ENCODE data around the gene LTBP1. TPM values are rescaled to one million over a fixed set of nuclear protein-coding genes. Genes with fewer than 3 reads are reported as not detected.

LTBP1 gene
- total RNA-seq, 1 experiment from 2014 or later = 28.5 TPM

- Mint-ChIP-seq H3K27me3 (ENCODE audit: low read depth) (no peaks in the 10 kb centered on the region), H3K9me3 (no peaks in the 10 kb centered on the region), H3K4me3 (no peak overlapping the region), H3K27ac (no peak overlapping the region), H3K4me1 (no peaks in the 10 kb centered on the region), H3K36me3 (ENCODE audit: insufficient read depth in 1 of 3, low read depth in 3 of 3) (no peaks in the 10 kb centered on the region)
- Histone ChIP-seq H3K4me1 (ENCODE audit: insufficient read depth, low read length) (no peaks in the 10 kb centered on the region), H4K5ac (ENCODE audit: insufficient read length, low read depth, low read length) (no peak overlapping the region), H3K79me1 (ENCODE audit: insufficient read depth, low read depth, low read length, poor library complexity, severe bottlenecking) (no peaks in the 10 kb centered on the region), H2BK15ac (ENCODE audit: low read depth, low read length) (no peak overlapping the region), H3K56ac (ENCODE audit: insufficient read length, low read depth, low read length) (no peak overlapping the region), H4K20me1 (ENCODE audit: control insufficient read depth, insufficient read depth, insufficient read length) (no peaks in the 10 kb centered on the region), H3K4ac (ENCODE audit: low read depth, low read length) (no peak overlapping the region), H3K4me2 (ENCODE audit: insufficient read depth, insufficient read length, low read length) (no peak overlapping the region), H4K8ac (replicated peaks; ENCODE audit: insufficient read length, low read depth, low read length) (no peak overlapping the region), H2BK12ac (ENCODE audit: insufficient read length, low read depth, low read length) (no peak overlapping the region), H2BK20ac (ENCODE audit: low read depth, low read length, poor library complexity, severe bottlenecking) (no peak overlapping the region), H3K27me3 (ENCODE audit: insufficient read depth, low read length) (no peaks in the 10 kb centered on the region), H4K91ac (ENCODE audit: insufficient read length, low read depth, low read length) (no peak overlapping the region), H3K23me2 (ENCODE audit: insufficient read length, low read depth, low read length, poor library complexity, severe bottlenecking) (no peaks in the 10 kb centered on the region), H3K79me2 (ENCODE audit: insufficient read depth, low read length) (no peaks in the 10 kb centered on the region; the same call in 1 of the 2 replicates), H2BK120ac (ENCODE audit: low read depth, low read length, poor library complexity, severe bottlenecking) (no peak overlapping the region), H3T11ph (ENCODE audit: low read length) (no peak overlapping the region), H3K14ac (ENCODE audit: insufficient read depth, low read length) (no peak overlapping the region), H3K27ac (ENCODE audit: insufficient read length, low read depth, low read length) (no peak overlapping the region), H2BK5ac (ENCODE audit: insufficient read length, low read length) (no peak overlapping the region), H3K18ac (ENCODE audit: insufficient read length, low read depth, low read length) (no peak overlapping the region), H3K9ac (ENCODE audit: extremely low read depth, insufficient read length, low read length) (no peak overlapping the region), H2AK5ac (ENCODE audit: insufficient read length, low read length) (no peak overlapping the region), H3K23ac (ENCODE audit: insufficient read length, low read depth, low read length) (no peak overlapping the region), H3K9me3 (ENCODE audit: control insufficient read depth, low read depth, low read length) (no peaks in the 10 kb centered on the region), H2AFZ (ENCODE audit: low read length) (no peak overlapping the region)
- no CpG with 5 or more reads among the region's 2 CpGs for WGBS (ENCODE audit: extremely low coverage, insufficient read length, low lambda C conversion rate)
- TF ChIP-seq, protein P1, sequence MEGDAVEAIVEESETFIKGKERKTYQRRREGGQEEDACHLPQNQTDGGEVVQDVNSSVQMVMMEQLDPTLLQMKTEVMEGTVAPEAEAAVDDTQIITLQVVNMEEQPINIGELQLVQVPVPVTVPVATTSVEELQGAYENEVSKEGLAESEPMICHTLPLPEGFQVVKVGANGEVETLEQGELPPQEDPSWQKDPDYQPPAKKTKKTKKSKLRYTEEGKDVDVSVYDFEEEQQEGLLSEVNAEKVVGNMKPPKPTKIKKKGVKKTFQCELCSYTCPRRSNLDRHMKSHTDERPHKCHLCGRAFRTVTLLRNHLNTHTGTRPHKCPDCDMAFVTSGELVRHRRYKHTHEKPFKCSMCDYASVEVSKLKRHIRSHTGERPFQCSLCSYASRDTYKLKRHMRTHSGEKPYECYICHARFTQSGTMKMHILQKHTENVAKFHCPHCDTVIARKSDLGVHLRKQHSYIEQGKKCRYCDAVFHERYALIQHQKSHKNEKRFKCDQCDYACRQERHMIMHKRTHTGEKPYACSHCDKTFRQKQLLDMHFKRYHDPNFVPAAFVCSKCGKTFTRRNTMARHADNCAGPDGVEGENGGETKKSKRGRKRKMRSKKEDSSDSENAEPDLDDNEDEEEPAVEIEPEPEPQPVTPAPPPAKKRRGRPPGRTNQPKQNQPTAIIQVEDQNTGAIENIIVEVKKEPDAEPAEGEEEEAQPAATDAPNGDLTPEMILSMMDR (conservative IDR thresholded peaks at IDR 0.05) = no peak
- DNase-seq = no peak
Observed at GRCh38 chr2:33068261-33068660, 121.5 kb downstream of the LTBP1 start.
